Measurements from ENCODE around the gene GLIPR2.

DNA sequence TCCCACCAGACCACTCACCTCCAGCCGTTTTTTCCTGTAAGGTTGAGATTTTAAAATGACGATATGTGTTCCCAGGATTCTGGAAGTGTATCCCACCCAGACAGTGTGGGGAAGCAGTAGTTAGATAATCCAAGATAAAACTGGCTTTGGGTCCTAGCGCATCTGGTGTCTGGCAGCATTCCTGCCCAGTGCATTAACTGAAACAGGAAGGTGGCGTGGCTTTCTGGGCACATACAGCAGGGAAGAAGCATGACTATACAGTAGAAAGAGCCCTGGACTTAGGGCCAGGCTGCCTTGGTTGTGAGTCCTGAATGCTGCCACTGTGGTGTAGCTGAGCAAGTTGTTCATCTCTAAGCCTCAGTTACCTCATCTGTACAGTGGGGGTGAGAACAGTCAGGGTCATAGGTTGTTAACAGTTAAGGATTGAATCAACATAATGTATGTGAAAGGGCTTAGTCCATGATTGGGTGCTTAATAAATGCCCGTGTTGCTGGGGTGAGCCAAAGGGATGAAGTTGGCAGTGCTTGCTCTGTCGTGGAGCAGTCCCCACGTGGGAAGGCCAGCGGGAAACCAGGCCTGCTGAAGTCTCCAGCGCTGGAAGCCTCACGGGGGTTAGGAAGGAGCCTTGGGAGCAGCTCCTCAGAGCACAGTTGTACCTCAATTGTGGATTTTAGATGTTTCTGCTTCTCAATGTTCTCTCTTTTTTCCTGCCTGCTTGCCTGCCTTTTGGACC lies 72.2 kb downstream of the GLIPR2 start:
- TF ChIP-seq, protein P1, sequence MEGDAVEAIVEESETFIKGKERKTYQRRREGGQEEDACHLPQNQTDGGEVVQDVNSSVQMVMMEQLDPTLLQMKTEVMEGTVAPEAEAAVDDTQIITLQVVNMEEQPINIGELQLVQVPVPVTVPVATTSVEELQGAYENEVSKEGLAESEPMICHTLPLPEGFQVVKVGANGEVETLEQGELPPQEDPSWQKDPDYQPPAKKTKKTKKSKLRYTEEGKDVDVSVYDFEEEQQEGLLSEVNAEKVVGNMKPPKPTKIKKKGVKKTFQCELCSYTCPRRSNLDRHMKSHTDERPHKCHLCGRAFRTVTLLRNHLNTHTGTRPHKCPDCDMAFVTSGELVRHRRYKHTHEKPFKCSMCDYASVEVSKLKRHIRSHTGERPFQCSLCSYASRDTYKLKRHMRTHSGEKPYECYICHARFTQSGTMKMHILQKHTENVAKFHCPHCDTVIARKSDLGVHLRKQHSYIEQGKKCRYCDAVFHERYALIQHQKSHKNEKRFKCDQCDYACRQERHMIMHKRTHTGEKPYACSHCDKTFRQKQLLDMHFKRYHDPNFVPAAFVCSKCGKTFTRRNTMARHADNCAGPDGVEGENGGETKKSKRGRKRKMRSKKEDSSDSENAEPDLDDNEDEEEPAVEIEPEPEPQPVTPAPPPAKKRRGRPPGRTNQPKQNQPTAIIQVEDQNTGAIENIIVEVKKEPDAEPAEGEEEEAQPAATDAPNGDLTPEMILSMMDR (IDR thresholded peaks at IDR 0.05) = no peak
- no peak for TF ChIP-seq POLR2A (IDR thresholded peaks at IDR 0.05)

Data from heart left ventricle (tissue), 13 donors.